Fibroblast of the conjunctiva (primary cell): Measurements from ENCODE around the gene RERE.

Experiments
- DNase-seq: peaks from one replicate; pipeline ENCODE4 v3.0.0-alpha.2; 2010; ENCODE audit warnings: low read depth

Gene RERE

DNA sequence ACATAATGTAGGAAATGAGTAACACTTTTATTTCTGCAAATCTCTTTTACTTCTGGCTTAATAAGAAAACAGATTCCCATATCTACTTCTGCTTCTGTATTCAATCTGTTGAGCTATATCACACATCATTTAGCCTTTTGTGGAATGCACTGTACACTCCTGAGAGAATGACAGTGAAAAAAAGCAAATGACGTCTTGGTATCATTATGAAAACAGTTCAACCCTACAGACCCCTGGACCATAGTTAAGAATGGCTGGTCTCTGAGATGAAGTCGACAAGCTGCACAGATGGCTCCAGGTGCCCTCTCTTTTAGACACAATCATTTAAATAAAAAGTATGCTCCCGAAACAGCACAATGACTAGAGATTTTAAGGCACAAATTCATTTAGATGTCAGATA, 247.0 kb downstream of the RERE start:
- no peak for DNase-seq

DNA sequence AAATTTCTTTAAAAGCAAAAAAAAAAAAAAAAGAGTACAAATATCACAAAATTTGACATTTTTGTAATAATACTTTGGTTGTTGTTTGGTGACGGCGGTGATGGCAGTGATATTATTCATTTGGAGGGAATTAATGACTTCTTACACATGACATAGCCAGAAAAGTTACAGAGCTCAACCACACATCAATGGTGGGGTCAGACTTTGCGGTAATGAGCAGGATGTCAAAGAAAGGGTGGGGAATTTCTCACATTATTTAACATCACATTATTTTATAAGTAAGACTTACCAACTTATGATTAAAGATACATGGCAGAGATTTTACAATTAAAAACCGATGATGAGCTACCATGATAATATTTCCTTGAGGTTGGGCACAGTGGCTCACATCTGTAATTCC, 248.2 kb downstream of the RERE start:
- DNase-seq, result no peak

DNA sequence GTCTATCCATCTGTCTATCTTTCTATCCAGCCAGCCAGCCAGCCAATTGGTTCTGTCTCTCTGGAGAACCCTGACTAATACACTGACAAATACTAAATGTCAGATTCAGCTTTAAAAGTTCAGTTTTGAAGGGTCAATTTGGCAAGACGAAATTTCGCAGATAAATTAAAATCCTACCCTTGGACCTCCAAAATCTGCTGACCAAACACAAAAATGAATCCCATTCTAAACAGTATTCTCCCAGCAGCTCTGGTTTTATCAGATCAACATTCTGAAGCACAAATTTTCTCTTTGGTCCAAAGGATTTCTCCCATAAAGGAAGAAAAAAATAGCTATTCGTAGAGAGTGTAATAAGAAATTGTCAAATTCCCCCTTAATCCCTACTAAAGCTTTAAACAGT, 248.6 kb downstream of the RERE start:
- DNase-seq, result no peak

DNA sequence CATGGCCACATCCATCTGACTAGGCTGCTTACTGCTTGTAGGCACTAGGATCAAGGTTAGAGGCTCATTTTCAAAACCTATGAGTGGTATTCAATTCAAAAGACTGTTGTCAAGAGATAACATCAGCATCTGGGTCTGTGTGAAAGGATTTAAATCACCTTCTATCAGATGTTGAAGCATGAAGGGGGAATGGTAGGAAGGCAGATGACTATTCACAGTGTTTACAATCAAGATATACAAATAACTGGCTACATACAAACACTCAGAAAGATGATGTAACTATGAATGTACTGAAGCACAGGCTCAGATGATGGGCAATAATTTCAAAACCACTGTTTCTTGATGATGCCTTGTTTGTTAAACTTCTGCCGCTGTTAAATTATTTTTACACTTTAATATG, 250.3 kb downstream of the RERE start:
- DNase-seq, result no peak

DNA sequence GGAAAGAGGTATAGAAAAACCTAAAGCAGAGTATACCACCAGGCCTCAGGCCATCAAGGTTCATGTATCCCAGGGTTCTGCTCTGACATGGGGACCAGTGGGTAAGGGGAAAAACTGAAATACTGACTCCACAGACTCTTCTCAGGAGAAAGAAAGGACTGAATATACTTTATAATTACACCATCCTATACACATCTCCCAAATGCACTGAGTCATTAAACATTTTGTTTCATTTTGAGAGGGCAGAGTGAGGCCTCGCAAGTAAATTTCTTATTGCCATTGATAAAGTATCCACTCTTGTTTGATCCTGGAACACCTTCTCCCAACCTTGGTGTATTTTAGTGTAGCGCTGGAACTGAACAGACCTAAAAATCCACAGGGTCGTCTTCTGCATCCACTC, 251.6 kb downstream of the RERE start:
- DNase-seq, result no peak

DNA sequence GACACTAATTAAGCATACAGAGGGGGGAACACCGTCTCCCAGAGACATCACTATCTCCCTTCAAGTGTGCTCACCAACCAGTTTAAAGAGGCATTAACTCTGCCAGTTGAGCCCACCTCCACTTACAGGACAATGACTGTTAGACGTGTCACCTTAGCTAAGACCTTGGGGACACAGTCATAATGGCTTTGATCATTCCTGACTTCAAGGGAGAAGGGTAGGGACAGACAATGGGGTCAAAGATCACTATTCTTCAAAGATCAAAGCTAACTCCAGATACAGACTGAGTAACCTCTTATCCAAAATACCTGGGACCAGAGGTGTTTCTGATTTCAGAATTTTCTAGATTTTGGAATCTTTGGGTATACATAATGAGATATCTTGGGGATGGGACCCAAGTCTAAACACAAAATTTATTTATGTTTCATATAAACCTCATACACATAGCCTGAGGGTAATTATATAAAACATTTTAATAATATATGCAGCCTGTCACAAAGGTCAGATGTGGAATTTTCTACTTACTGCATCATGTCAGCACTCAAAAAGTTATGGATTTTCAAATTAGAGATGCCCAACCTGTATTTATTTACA, 253.4 kb downstream of the RERE start:
- no peak for DNase-seq

DNA sequence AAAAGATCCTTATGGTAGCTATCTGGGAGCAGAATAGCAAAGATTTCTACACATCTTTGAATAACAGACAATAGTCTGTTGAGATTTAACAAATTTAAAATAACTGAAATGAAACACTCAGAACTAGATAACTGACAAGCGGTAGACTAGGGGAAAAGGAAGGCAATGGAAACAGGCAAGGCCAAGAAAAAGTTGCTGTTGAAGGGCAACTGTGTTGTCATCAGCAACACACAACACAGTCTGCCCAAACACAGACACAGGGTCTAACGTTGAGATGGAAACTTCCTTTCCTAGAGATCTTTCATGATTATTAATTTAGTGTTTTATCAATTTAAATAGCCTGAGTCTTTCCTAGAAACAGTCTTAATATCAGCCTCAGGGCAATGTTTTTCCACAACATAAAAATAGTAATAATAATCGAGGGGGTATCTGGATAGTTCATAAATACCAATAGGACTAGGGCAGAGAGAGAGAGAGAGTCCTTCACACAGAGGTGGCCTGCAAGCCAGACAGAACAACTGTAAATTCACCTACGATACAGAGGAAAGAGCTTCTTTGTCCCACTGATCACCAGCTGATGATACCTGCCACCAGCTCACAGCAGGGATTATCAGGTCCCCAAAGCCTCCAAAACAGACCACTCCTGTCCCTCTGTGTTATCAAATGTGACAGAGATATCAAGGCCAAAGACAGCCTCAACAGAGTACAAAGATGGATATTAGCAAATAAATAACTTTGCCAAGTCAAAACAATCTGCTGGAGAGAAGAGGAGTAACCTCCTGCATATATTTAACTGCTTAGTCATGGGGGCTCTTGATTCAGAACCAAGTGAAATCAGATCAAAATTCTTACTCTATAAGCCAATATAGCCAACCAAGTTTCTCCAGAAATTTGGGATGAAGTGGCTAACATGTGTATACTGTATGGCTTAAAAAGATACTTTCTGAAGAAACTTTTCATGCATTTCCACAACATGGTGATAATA, 254.3 kb downstream of the RERE start:
- DNase-seq, result no peak

DNA sequence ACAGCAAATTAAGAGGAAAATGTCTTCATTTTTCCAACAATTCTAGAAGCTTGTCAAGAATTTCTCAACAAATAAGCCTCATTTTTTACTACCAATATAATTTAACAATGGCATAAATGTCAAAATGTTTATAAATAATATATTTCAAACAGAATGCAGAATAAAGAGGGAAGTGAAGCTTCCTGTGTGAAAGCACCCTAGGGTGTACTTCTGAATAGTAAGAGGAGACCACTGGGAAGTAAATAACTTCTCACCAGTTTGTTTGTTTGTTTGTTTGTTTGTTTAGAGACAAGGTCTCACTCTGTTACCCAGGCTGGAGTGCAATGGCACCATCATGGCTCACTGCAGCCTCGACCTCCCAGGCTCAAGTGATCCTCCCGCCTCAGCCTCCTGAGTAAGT, 255.2 kb downstream of the RERE start:
- no peak for DNase-seq

DNA sequence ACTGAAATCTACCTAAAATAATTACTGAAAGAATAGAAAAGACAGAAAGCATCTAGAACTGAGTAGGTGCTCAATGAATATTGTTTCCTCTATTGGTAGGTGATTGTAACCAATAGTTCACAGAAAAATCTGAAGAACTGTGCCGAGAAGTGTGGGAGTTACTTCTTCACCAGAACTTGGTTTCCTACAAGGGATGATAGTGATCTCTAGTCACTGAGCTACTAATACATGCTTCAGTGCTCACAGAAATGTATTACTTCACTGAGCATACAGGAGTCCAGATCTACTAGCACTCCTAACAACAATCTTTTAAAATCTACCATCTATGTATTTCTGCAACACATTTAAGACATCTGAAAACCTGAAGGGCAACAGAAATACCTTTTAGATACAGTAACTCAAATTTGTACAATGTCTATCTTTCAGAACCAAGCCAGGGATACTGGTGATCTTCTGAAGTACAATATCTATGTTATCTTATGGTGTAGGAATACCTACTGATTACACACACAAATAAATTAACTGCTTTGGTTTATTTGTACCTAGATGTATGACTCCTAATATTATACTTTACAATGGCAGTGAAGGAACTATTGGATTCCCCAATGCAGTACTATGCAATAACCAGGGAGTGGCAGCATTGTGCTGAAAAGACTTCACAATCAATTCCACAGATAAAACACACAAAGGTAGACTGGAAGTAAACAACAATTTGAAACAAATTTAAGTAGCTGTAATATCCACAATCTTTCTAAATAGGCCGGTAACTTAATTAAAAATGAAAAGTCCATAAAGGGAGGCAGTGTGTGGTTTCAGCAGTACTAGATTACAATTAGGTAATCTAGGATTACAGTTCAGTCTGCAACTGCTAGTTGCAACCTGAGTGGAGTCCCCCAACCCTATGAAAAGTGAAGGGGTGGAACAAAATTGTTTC, 256.6 kb downstream of the RERE start:
- no peak for DNase-seq

DNA sequence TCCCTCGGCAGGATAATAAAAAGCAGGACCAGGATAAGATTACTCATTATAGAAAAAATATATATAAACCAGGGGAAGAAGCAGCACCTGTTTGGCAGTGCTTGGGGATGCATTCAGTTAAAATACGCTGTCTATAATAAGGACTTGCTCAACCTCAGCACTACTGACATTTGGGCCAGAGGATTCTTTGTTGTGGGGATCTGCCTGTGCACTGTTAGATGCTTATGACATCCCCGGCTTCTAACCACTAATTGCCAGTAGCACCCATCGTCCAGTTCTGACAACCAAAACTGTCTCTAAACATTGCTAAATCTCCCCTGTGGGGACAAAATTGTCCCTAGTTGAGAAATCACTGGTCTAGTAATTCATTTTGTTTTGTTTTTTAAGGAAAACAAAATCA, 257.4 kb downstream of the RERE start:
- no peak for DNase-seq

DNA sequence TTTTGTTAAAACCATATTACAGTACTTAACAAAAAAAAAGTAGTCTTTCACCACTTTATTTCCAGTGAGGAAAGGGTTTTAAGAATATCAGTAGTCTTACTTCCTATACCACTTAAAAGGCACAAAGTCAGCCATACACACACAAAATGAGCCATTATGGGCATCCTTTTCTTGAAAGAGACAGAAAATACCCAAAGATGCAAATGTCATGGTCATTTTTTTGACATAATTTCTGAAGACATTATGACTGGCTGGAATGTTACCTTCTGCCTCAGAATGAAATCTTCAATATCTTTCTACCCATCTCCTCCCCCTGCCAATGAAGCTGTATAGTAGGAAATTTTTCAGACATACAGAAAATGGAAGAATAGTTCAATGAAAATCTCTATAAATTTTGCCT, 261.9 kb downstream of the RERE start:
- no peak for DNase-seq

DNA sequence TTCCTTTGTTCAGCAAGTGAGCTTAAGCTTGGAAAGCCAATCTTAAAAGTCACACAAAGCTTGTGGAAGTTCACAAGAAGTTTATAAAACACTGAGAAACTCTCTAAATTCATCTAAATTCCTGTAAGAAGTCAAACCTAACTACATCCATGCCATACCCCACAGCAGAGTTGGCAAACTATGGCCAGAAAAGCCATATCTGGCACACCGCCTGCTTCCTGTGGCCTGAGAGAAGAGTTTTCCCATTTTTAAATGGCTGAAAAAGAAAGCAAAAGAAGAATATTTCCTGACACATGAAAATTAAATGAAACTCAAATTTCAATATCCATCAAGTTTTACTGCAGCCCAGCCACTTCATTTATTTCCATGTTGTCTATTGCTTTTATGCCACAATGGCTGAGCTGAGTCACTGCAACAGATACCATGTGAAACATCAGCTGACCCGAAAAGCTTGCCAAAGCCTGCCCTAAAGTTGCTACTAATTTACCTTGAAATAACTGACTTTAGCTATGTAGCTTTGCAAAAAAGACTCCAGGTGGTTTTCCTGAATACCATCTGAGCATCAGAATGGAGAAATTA, 262.4 kb downstream of the RERE start:
- no peak for DNase-seq

DNA sequence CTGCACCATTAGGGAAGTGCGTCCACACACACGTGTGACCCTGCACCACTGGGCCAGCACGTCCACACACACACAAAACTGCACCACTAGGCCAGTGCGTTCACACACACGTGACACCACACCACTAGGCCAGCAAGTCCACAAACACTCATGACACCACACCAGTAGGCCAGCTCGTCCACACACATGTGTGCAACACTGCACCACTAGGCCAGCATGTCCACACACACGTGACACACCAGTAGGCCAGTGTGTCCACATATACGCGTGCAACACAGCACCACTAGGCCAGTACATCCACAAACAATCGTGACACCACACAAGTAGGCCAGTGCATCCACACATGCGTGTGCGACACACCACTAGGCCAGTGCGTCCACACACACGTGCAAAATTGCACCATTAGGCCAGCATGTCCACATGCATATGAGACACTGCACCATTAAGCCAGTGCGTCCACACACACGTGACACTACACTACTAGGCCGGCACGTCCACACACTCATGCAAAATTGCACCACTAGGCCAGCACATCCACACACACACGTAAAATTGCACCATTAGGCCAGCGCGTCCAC, 264.5 kb downstream of the RERE start:
- DNase-seq, result no peak

DNA sequence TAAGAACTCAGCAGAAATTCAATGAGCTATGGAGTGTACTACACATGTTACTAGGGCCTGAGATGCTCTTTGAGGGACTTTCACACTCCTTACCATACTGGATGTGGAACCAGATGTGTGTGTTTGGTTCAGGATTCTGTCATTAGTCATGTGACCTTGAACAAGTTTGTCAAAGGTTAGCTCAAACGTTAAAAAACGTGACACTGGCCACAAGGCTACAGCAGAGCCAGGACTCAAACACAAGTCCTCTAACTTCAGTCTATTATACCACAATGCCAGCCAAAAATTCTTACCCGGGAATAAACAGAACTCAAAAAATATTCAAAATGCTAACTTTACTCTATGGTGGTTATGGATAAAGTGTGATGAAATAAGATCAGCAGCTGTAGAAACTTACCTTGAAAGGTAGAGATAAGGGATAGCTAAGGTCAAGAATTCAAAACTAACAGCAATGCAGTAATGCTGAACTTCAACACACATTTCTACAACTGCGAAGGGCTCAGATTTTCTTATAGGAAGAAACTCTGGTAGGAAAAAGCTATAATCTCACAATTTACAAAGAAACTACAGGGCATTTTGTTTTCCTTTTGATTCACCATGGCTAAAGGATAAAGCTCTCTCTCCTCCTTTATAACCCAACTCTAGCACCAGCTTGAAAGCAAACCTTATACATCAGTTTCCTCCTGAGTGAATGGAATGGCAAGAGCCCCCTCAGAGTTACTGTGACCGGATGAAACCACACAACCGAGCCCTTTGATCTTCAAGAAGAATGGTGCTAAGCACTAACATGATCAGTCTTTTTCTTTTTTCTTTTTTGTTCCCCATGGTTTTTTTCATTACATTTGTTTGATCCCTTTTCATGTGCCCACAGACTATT, 265.6 kb downstream of the RERE start:
- no peak for DNase-seq

DNA sequence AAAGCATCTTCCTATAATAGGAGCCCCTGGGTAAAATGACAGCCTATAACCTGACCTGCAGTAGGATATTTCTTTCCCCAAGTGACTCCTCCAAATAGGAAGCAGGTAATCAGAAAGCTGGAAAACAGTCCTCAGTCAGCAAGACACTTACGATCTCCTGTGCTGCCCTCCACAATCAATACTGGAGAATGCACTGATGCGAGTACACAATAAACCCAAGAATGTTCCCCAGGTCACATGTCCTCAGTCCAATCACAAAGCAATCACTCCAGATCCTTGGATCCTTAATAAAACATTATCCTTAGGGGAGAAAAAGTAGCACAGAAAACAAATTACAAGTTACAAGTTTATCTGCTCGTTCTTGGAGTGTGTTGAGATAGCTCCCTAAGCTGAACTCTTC, 266.4 kb downstream of the RERE start:
- DNase-seq, result no peak

DNA sequence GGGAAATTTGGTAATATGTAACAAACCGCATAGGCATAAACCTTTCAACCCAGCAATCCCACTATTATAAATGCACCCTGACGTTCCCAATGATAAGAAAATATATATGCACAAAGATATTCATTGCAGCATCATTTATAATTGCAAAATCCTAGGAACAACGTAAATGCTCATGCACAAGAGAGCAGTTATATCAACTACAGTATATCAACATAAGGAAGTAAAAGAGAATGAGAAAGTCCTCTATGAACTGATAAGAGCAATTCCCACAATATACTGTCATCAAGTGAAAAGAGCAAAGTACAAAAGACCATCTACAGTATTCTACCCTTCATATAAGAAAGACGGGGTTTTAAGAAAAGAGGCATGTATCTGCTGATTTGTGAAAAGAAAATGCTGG, 269.6 kb downstream of the RERE start:
- no peak for DNase-seq

DNA sequence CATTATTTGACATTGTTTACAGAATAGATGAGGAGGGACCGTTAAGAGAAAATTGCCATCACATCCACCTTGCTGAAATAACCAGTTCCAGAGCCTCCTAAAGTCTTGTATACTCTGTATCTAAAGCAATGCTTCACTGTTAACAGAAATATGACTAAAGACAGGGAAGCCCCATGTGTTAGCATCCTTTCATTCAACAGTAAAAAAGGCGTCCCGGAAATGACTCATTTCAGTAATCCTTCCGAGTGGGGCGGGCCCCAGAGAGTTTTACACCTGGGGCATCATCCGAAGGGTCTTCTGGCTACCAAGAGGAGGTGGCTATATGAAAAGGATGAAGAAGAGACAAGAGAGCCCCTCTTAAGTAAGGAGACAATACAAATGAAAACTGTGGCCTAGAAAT, 272.4 kb downstream of the RERE start:
- no peak for DNase-seq

DNA sequence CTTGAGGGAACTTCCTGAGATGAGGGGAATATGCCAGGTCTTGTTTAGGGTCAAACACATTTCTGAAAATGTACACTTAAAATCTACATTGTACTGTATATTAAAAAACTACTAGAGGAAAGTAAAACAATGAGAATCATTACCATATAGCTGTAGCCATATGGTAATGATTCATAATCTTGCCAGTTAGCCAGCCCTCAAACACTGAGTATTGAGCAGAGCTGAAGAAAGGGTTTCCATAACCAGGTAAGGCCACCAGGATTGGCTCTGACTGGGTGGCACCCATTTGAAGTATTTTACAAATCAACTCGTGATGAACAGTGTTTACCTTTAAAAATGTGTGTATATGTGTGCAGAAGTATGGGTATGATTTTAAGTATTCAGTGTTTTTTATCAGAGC, 272.8 kb downstream of the RERE start:
- DNase-seq, result no peak

DNA sequence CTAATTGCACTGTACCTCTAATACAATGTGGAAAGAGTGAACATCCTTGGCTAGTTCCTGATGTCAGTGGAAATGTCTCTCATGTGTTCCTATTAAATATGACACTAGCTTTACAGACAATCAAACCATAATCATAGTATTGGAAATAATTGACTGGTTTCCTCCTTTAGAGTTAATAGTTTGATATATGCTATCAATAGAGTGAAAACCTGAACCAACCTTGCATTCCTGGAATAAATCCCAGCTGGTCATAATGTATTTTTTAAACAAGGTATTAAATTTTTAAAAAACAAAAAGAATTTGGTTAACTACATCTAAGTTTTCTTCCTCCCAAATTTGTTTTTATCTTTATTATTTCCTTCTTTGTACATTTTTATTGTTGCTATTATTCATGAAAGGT, 273.5 kb downstream of the RERE start:
- DNase-seq, result no peak

DNA sequence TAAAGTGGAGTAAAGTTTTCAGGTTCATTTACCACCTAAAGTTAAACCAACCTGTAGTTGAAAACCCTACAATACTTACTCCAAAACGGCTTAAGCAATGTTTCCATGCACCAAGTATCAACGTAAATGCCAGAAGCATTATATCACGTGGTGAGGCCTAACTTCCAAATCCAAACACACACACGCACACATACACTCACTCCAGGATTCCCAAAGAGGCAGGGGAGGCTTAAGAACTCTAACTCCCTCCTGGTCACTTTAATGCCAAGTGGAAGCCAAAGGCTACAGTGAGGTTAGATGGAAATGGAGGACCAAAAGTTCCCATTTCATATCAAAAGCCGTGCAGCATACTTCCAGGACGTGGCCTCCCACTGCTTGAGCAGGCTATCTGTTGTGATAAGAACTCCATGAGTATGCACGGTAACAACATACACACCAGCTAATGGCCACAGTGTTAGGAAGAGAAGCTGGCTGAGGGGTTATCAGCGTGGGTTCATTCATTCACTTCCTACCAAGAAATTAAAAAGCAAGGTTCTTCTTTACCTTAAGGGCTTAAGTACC, 275.4 kb downstream of the RERE start:
- no peak for DNase-seq

DNA sequence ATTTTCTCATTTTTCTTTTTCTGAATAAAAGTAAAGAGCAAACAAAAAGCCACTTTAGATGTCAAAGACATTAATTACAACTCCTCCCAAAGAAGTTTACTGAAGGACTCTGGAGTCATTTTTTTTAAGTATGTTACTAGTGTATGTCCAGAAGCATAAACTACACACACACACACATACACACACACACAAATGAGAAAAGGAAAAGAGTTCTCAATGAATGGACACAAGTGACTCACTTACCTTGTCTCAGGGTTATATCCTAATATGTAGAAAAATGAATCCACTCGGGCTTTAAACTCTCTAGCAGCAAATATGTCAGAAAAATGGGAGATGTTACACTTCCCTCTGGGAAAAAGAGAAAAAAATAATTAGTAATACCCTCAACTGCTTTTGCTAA, 276.5 kb downstream of the RERE start:
- no peak for DNase-seq
